Measurements from ENCODE around the gene ARIH1. TPM values are rescaled to one million over a fixed set of nuclear protein-coding genes. Genes with fewer than 3 reads are reported as not detected.

ARIH1 gene
- polyA plus RNA-seq, 3 donors = 13.5 to 47.2 (median 14.4) TPM

- Histone ChIP-seq H3K4me2 (replicated peaks; ENCODE audit: extremely low read depth, low read length, poor library complexity, severe bottlenecking) (peak overlapping the region; percentile 40), H3K27me3 (ENCODE audit: control insufficient read depth in 2 of 2, insufficient read depth in 2 of 2, low read length in 2 of 2) (no peaks in the 10 kb centered on the region), H3K9ac (ENCODE audit: insufficient read depth, low read length, poor library complexity, severe bottlenecking) (no peak overlapping the region), H3K36me3 (replicated peaks in 1 of 2; ENCODE audit: control insufficient read depth in 1 of 2, insufficient read depth in 2 of 2, low read length in 2 of 2) (peaks cover 28 to 53% of the 10 kb centered on the region in 2 donors), H3K4me3 (replicated peaks in 1 of 3; ENCODE audit: low read depth in 2 of 3, low read length in 3 of 3) (peak overlapping the region in 1 of 3 experiments; percentile 3), H3K4me1 (ENCODE audit: control insufficient read depth in 1 of 2, insufficient read depth in 2 of 2, low read length in 2 of 2) (peaks cover 42 to 48% of the 10 kb centered on the region in 2 donors), H3K27ac (ENCODE audit: low read depth in 1 of 2, low read length in 2 of 2) (peak overlapping the region in 1 of 2 donors; percentile 65), H3K79me2 (ENCODE audit: insufficient read depth, low read length) (peaks cover 16% of the 10 kb centered on the region), H3K9me3 (replicated peaks in 1 of 2; ENCODE audit: control insufficient read depth in 1 of 2, insufficient read depth in 1 of 2, low read length in 2 of 2) (no peaks in the 10 kb centered on the region), H4K20me1 (ENCODE audit: insufficient read depth, low read length) (peaks cover 57% of the 10 kb centered on the region), H2AFZ (ENCODE audit: insufficient read depth, low read depth, low read length, poor library complexity, severe bottlenecking) (no peak overlapping the region)
- DNase-seq = peak; percentile 4 to 9 (median 9)
- WGBS (ENCODE audit: insufficient coverage) = 0% methylated on average over 1 of the region's 1 CpG
- Mint-ChIP-seq H3K4me1 (peaks cover 47% of the 10 kb centered on the region), H3K27ac (peak overlapping the region in 6 of 7 donors; percentile 17 to 79 (median 44)), H3K27me3 (ENCODE audit: low read depth in 3 of 3) (no peaks in the 10 kb centered on the region), H3K9me3 (peaks cover 0 to 2% (median 0%) of the 10 kb centered on the region in 7 donors), H3K36me3 (peaks cover 42 to 55% of the 10 kb centered on the region in 2 donors), H3K4me3 (peak overlapping the region in 1 of 2 donors; percentile 51)
- TF ChIP-seq CTCF (IDR thresholded peaks at IDR 0.05) = no peak
- intact Hi-C loops (cut with micrococcal nuclease) = loop anchor here in 1 of 2 donors (10.0 kb wide), 2 partner anchors 89 to 249 kb away; partner anchors contain the start of gene ARIH1
Observed at GRCh38 chr15:72564091-72564490, 90.0 kb downstream of the ARIH1 start.

DNA sequence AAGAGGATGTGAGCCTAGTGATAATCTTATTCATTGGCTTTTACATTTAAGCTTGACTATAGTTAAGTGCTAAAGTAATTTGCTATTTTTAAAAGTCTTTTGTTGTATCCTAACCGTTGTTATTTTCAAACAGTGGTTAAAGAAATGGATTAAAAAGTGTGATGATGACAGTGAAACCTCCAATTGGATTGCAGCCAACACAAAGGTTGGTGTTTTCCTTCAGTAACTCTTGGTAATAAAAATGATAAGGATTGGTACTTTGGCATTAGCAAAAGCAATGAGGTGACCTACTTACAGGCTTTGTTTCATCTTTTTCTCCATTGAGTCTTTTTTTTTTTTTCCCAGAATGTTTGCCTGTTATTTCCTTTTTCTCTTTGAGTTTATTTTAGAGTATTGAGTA is 92.8 kb downstream of the ARIH1 start:
- no peak overlapping the region for H3K27ac Mint-ChIP-seq
- peaks cover 0 to 2% (median 0%) of the 10 kb centered on the region in 7 donors for H3K9me3 Mint-ChIP-seq
- H3K4me3 Mint-ChIP-seq = no peak overlapping the region
- Histone ChIP-seq H3K36me3 (replicated peaks in 1 of 2; ENCODE audit: control insufficient read depth in 1 of 2, insufficient read depth in 2 of 2, low read length in 2 of 2) (peaks cover 45 to 81% of the 10 kb centered on the region in 2 donors), H2AFZ (ENCODE audit: insufficient read depth, low read depth, low read length, poor library complexity, severe bottlenecking) (no peak overlapping the region), H3K9ac (ENCODE audit: insufficient read depth, low read length, poor library complexity, severe bottlenecking) (no peak overlapping the region), H3K27ac (ENCODE audit: low read depth in 1 of 2, low read length in 2 of 2) (no peak overlapping the region), H4K20me1 (ENCODE audit: insufficient read depth, low read length) (peaks cover 60% of the 10 kb centered on the region), H3K4me3 (replicated peaks in 1 of 3; ENCODE audit: low read depth in 2 of 3, low read length in 3 of 3) (no peak overlapping the region), H3K4me2 (replicated peaks; ENCODE audit: extremely low read depth, low read length, poor library complexity, severe bottlenecking) (no peak overlapping the region), H3K27me3 (ENCODE audit: control insufficient read depth in 2 of 2, insufficient read depth in 2 of 2, low read length in 2 of 2) (no peaks in the 10 kb centered on the region), H3K79me2 (ENCODE audit: insufficient read depth, low read length) (peaks cover 7% of the 10 kb centered on the region), H3K9me3 (replicated peaks in 1 of 2; ENCODE audit: control insufficient read depth in 1 of 2, insufficient read depth in 1 of 2, low read length in 2 of 2) (no peaks in the 10 kb centered on the region), H3K4me1 (ENCODE audit: control insufficient read depth in 1 of 2, insufficient read depth in 2 of 2, low read length in 2 of 2) (peaks cover 26 to 28% of the 10 kb centered on the region in 2 donors)
- intact Hi-C loops (cut with micrococcal nuclease) = loop anchor here in 1 of 2 donors (10.0 kb wide), 2 partner anchors 92 to 252 kb away; partner anchors contain the start of gene ARIH1
- TF ChIP-seq CTCF (IDR thresholded peaks at IDR 0.05) = no peak
- DNase-seq = no peak
- peaks cover 54 to 57% of the 10 kb centered on the region in 2 donors for H3K36me3 Mint-ChIP-seq
- peaks cover 0 to 2% (median 0%) of the 10 kb centered on the region in 3 donors for H3K27me3 Mint-ChIP-seq (ENCODE audit: low read depth in 3 of 3)
- H3K4me1 Mint-ChIP-seq = peaks cover 29% of the 10 kb centered on the region
- 100% methylated on average over 1 of the region's 1 CpG for WGBS (ENCODE audit: insufficient coverage)

Measured in CD14-positive monocyte (primary cell).